Activated naive CD4-positive, alpha-beta T cell (primary cell): Measurements from ENCODE around the gene SORBS2.
"Not testable (repeated sequence)": the region's sequence is repeated elsewhere in the genome, so short reads cannot be mapped to it uniquely, and the experiment has no call there.

Source experiments
- DNase-seq, 4 experiments: peaks; one replicate each; lab custom pipeline; 2025; lab: John Stamatoyannopoulos, UW

SORBS2 gene

DNA sequence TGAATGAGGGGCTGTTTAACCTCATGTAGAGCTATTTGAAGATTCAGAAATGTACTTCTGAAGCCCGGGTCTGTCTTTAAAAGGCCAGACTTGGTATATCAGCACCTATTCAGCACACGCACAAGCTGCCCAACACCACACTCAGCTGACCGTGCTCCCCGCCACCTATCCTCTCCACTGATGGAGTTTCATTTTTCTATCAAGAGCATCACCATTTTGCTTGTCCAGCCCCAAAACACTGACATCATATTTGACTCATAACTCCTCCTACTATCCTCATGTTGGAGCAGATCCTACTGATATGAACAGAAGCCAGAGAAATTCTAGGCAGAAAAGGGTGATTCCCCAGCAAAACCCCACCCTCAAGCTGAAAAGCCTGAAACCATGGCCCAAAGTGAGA, 100.3 kb downstream of the SORBS2 start:
- DNase-seq: no peak

DNA sequence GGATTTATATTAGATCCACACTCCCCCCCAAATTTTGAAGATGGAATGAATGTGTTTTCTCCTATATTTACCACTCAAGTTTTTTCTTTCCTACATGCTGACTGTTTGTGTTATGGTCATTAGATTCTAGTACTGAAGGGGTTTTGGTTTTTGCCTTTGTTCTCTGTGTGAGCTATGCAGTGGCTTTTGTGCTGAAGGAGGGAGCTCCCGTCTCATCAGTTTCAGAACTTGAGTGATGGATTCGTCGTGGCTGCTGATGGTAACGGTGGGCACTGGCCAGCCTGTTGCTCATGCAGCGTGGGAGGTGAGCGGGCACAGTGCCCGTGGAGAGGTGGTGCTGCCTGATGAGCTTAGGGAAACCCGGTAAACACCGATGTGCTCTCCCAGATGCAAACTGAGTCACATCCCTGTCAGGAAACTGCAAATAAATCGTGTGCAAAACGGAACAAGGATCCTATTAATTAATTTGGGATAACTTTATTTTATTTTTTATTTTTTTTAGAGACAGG, 101.5 kb downstream of the SORBS2 start:
- DNase-seq: no peak

DNA sequence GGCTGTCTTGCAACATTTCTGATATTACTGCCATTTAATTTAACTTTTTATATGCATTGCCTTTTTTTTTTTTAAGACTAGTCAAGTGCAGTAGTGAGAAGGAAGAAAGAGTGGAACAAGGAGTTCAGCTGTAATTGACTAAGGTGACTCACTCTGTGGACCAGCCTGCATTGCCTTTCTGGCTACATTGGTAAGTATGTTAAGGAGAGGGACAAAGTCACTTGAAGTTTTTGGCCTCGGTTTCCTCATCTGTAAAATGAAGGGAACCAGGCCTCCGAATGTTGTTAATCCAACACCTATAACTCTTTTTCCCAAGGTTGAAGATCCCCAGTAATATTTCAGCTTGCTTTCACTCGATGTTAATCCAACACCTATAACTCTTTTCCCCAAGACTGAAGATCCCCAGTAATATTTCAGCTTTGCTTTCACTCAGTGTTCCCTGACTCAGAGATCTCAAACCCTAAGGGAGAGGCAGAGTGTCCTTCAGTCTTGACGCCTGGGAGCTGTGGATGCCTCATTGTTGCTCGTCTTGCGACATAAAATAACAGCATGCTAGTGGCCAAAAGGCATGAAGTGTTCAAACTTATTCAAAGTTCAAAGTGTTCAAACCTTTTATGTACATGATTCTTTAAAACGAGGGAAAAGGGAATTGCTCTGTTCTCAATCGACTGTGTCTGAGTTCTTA, 102.0 kb downstream of the SORBS2 start:
- no peak for DNase-seq

DNA sequence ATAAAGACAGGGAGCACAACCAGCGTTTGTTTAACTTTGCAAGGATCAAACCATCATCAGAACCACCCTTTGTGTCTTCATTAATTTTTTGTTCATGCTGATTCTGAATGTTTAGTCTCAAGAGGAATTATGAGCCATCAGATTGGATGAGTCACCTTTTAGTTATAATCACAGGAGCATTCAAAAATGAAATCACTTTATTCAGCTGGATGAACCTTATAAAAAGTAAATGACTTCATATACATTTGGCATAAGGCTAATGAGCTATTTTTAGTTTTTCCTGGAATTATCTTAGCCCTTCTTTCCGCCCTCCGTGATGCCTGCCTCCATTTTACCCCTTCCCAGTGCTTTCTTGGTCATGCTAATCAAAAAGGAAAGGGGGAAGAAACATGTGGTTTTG, 103.6 kb downstream of the SORBS2 start:
- DNase-seq: no peak

DNA sequence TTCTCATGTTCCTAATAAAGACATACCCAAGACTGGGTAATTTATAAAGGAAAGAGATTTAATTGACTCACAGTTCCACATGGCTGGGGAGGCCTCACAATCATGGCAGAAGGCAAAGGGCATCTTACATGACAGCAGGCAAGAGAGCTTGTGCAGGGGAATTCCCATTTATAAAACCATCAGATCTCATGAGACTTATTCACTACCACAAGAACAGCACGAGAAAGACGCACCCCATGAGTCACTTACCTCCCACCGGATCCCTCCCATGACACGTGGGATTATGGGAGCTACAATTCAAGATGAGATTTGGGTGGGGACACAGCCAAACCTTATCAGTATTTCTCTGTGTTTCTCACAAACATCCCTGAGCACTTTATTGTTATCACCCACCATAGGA, 104.4 kb downstream of the SORBS2 start:
- DNase-seq: not testable (repeated sequence)

DNA sequence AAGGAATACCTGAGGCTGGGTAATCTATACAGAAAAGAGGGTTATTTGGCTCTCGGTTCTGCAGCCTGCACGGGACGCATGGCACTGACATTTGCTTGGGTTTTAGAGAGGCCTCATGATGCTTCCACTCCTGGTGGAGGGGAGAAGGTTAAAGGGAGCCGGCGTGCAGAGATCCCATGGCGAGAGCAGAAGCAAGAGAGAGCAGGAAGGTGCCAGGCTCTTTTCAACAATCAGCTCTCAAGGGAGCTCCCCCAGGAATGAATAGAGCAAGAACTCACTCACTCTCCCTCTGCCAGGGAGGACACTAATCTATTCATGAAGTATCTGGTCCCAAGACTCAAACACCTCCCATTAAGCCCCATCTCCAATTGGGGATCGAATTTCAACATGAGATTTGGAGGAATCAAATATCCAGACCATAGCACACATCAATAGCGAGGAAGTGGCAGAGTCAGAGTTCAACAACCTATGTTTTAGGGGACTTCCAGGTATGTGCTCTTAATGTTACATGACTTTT, 109.8 kb downstream of the SORBS2 start:
- no peak for DNase-seq

DNA sequence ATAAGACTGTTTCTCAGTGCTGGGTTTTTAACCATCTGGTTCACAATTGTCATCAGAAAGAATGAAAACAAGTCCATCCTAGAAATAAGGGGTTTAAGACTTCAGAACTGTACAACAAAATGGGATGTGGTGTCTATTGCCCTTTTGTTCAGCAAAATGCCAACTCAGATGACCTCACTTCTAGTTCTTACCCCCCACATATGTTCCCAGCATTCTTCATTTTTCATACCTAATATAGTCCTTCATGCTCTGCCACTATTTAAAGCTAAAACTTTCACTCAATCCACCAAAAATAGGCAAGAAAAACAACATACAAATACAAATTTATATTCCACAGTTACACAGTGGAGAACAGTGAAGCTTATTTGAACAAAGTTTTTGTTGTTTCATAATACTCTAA, 111.4 kb downstream of the SORBS2 start:
- no peak for DNase-seq

DNA sequence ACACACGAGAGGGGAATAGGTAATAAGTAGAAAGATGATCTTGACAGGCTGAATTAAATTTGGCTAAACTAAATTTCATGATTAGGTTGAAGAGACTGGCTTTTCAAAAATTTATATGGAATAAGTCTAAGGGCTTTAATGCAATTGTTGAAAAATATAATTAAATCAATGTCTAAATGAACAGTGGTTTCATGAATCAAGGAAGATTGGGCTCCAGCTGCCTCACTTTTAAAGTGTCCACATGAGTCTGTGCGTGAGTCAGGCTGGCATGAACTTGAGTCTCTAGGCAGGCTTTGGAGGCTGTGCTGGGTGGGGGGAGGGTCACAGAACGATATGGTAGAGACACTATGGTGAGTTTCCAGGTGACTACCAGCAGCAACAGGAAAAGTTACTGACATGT, 111.9 kb downstream of the SORBS2 start:
- no peak for DNase-seq

DNA sequence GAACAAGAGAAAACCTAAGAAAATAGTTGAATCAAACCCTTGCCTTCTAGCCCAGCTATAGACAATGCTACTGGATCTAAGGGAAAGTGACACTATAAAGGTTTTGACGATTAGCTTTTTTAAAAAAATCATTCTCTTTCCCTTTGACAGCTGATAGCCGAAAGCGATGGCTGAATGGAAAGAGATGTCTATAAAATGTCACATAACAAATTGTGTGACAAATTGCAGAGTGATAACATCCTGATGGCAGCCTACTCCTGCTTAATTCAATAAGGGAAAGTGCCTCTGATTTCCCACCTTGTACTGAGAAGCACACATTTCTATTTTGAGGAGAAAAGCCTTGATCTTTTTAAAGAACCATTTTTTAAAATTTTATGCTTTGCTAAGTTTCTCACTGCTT, 114.5 kb downstream of the SORBS2 start:
- DNase-seq: no peak

DNA sequence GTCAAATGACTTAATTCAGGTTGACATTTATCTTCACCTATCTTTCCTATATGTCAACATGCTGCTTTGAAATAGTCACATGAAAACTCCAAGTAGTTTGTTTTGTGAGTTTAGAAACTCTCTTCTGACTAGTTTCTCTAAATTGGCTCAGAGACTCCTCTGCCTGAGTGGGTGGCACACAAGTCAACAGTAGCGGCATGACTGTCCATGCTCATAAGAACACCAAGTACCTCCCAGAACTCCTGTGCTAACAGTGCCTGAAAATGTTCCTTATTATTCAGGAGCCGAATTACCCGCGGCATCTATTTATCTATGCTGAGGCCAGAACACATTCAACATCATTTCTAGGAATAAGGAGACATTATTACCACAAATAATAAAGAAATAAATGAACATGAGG, 116.3 kb downstream of the SORBS2 start:
- DNase-seq: no peak

DNA sequence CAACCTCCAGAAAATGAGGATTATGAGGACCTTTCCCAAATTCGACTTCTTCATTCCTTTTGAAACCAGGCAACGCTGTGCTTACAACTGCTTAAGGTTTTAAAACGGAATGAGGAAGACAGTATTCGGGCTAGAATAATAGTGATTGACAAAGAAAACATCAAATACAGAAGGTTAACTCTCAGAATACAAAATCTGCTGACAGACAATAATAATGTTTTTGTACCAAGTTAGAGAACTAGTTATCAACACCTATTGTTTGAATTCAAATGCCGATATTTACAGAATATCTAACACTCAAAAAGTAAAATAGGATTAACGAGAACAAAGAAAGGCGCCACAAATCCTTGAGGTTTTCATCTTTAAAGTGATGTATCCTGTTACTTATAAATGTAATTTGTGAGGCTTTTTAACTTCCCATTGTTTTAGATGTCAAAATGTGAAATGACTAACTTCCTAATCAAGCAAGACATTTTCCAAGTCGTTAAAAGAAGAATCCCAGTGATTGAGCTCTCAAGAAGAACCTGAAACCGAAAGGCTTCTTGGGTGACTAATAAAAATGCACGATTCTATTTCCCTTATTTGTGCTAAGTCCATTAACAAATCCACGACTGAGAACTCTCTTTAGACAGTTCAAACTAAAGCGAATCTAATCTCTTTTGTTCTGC, 118.3 kb downstream of the SORBS2 start:
- no peak for DNase-seq

DNA sequence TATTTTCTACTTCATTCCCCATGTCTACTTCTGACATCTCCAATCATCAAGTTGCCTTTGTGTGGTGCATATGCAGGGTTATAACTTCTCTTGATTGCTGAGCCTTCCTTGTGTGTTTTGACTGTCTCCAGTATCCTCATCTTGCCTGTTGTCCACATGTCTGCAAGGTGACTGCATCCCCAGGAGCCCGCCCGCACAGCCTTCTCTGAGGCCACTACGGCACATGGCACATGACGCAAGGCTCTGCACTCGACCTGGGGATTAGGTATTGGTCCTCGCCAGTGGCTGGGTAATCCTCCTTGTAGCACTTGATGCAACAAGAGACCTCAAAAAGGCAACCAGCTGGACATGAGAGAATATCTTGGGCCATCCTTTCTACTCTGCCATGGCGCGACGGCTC, 122.6 kb downstream of the SORBS2 start:
- DNase-seq: no peak

DNA sequence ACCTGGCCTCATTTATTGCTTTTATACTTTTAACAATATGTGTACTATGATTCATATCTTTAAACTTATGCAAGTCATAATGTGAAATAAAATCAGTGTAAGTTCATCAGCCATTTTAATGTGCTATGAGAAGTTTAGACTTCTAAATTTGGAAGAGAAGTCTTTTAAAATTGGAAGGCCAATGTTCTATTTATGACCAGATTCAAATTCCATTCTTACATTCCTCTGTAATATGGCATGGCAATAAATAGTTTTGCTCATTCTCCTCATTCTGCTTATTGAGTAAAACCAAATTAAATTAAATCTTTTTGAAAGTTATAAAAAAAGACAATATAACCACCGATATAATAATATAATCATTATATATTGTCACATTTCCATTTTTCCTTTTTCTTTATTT, 126.2 kb downstream of the SORBS2 start:
- no peak for DNase-seq

DNA sequence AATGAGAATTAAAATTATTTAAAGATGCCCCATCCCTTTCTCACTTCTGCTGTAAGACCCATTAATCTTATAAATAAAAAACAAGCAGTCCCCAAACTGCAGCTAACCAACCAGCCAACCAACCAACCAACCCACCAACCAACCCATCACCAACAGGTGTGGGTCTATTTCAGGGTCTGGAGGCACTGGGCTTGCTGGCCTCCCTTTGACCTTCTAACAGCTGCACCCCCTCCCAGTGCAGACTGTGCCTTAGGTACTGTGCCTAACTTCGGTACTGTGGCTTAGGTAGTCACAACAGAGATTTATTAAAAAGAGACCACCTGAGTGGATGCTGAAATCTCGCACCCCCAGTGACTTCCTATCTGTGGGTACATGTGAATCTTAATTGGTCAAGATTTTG, 128.1 kb downstream of the SORBS2 start:
- no peak for DNase-seq

DNA sequence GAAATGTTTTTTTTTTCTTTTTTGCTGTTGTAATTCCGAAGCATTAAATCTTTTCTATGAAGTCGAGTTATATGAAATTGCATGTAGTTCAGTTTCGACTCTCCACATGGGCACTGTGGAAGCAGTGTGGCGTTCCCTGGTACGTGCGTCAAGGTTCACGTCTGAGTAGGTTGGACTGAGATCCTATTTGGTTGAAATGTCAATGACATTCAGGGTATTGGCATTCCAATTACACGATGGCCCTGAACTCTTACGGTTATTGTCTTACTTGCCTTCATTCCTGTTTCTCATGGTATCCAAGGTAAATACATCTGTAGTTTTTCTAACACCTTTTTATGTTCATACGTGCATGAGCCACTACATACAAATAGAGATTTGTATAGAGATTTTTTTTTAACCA, 128.8 kb downstream of the SORBS2 start:
- DNase-seq: no peak

DNA sequence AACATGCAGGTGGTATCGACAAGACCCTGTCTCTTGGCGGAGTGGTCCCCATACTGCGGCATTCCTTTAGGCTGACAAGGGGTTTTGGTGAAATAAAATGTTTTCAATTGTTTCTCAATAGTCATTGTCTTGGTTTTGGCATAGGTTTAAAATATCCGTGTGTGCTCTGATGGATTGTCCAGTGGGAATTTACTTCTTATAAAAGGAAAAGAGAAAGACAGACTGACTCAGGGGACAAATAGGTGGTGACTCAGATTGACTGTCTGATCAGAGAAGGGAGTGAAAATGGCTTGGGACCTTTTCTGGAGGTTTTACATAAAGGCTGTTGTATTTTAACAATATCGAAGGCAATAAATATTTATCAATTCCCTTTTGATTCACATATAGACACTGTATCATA, 129.8 kb downstream of the SORBS2 start:
- no peak for DNase-seq

DNA sequence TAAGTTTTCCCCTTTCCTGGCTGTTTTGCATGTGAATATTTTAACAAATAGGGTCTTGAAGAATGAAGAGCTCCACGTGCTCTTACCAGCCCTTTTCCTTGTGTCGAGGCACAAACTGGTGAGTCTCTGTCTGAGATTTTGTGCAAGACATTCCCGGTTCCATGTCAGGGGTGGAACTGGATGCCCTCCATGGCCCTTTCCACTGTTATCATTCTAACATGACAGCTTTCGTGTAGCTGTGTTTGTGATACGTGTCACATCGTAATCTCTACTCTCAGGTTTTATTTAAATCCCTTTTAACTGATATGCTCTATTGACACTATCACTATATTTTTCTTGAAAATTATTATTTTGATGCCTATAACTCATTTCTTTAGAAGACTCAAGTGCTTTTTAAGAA, 130.4 kb downstream of the SORBS2 start:
- no peak for DNase-seq

DNA sequence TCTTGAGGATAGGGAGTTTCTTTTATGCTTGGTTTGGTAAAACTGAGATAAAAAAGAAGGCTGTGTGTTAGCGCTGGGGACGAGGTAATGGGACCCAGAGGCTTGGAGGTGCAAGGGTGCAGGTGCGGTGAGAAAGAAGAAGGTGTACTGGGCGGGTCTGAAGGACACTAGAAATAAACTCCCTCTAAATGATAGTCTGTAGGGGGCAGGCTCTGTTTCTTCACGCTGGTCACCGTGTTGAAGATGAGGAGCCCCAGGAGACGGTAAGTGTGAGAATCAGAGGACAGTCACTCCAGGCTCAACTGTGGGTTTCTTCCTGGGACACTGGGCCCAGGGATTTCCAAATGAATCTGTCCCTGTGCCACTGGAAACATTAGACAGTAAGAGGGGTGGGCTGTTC, 131.4 kb downstream of the SORBS2 start:
- no peak for DNase-seq

DNA sequence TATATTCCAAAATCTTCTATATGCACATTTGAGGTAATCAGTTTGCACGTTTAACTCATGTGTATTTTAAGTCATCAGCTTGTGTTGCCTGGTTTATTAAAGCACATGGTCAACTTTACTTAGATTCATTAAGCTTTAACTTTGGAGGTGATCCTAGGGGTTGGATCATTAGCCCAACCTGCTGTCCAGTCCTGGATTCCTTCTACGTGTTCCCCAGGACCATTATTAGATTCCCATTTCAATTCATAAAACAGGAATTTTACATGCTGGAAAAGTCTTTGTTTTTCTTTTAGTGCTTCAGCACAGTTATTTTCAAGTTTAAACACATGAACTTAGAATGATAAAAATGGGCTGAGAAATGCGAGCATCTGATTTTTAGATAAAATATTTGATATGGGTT, 132.5 kb downstream of the SORBS2 start:
- DNase-seq: no peak

DNA sequence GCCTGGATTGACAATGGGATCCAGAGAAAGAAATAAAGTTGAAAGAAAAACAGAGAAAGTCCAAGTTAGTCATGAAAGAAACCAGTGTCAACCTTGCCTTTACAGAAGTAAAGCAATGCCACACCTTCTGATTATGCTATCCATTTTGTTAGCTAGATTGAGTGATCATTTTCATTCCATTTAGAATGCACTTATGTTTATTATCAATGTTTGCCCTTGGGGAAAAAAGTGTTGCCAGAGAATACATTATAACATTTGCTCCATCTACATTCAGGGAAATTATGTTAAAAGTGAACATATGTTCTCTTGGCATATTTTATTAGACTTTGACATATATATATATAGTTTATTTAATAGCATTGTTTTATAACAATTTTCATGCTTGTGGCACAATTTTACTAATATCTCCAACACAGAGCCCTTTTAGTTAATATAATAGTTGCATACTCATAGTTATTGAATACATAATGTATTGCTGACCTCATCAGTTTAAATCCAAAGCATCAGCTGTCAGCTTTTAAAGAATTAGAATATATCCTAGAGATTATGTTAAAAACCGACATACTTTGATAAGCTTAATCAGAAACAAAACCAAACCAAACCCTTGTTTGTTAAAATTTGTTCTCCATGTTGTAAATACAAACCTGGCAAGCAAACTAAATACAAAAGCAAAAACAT, 134.2 kb downstream of the SORBS2 start:
- DNase-seq: no peak

DNA sequence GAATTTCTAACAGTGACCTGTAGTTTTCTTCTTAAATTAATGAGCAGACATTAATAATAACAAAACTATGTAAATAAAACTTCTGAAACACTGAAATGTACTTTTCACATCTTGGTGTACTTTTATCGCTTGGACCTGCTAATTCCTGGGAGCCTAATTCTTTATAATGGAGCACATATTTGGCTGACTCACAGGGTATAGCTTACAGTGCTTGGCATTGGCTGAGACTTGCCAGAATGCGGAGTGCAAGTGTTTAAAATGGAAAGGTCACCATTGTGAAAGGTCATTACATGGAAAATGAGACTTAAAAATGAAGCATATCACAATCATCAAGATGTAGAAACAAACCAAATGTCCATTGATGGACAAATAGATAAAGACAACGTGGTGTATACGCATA, 139.4 kb downstream of the SORBS2 start:
- DNase-seq: no peak

DNA sequence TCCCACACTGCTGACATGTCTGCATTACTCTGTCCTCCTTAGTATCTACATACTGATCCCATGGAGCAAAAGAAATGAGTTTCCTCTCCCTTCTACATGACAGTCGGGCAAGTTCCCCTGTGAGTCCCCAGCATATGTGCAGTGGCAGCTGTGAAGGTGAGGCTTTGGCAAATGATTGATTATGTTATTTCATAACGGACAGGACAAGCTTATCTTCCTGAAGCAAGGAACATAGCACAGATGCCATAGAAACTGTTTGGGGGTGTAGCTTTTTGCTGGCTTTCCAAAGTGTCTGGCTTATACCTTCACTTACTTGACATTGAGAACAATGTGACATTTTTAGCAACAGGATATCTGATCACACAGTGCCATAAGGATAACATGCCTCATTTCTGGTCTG, 139.8 kb downstream of the SORBS2 start:
- no peak for DNase-seq

DNA sequence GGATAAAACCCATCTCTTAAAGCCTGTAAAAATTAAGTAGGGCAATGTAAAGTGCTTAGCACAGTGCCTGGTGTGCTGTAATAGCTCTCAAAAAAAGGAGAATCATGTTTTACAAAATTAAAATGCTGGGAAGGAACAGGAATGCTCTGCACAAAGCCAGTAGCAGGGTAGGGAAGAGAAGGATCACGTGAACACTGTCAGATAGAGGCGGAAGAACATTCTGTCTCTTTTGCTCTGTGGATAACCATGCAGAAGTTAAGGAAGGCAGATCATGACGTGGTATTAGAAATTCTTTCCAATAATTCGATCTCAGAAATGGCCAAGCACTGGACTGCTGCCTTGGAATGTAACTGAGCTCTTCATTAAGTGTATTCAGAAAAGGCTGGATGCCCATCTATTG, 140.5 kb downstream of the SORBS2 start:
- no peak for DNase-seq
